22Rv1 (cell line): ENCODE measurements around the gene PCNP.
"Not testable (repeated sequence)": the region's sequence is repeated elsewhere in the genome, so short reads cannot be mapped to it uniquely, and the experiment has no call there.

Experiments used
- H3K27ac ChIP-seq: fragments of 450-650 bp; 2 replicates; pipeline ENCODE4 v1.5.1; 2017
- ZFX ChIP-seq: fragments of 450-650 bp; IDR thresholded peaks from 2 replicates; pipeline ENCODE4 v1.6.1; 2017; ENCODE audit warnings: antibody characterized with exemption, borderline replicate concordance
- TF ChIP-seq, protein P1 (sequence below): fragments of 450-650 bp; IDR thresholded peaks from 2 replicates; pipeline ENCODE4 v1.5.1; 2017; ENCODE audit warnings: mild to moderate bottlenecking

The PCNP gene

DNA sequence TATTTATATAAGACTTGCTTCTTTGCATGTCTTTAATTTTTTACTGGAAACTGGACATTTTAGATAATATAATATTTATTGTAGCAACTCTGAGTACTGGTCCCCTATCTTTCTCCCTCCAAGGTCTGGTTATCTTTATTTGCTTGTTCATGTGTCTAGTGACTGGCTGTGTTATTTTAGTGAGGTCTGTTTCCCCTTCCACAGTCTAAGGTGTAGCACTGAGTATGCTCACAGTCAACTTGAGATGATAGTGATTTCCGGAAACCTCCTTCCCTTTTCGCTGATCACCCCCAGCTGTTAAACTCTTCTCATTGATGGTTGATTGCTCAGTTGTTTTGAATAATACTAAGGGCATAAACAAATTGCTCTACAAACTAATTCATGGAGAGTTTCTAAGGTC lies 37.0 kb downstream of the PCNP start:
- TF ChIP-seq, protein P1, sequence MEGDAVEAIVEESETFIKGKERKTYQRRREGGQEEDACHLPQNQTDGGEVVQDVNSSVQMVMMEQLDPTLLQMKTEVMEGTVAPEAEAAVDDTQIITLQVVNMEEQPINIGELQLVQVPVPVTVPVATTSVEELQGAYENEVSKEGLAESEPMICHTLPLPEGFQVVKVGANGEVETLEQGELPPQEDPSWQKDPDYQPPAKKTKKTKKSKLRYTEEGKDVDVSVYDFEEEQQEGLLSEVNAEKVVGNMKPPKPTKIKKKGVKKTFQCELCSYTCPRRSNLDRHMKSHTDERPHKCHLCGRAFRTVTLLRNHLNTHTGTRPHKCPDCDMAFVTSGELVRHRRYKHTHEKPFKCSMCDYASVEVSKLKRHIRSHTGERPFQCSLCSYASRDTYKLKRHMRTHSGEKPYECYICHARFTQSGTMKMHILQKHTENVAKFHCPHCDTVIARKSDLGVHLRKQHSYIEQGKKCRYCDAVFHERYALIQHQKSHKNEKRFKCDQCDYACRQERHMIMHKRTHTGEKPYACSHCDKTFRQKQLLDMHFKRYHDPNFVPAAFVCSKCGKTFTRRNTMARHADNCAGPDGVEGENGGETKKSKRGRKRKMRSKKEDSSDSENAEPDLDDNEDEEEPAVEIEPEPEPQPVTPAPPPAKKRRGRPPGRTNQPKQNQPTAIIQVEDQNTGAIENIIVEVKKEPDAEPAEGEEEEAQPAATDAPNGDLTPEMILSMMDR: no peak
- no peak for TF ChIP-seq ZFX
- no peak overlapping the region for H3K27ac ChIP-seq

DNA sequence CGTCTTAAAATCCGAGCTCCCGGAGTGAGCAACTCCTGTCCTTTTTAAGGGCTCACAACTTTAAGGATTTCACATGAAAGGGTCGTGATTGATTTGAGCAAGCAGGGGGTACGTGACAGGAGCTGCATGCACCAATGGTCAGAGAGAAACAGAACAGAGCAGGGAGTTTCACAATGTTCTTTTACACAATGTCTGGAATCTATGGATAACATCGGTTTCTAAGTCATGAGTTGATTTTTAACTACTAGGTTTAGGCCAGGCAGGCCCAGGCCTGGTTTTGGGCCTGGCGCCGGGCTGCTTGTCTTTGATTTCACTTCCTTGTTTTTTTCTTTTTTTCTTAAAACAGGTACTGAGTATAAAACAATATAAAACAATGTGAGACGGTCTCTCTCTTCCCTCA lies 39.0 kb downstream of the PCNP start:
- not testable (repeated sequence) for H3K27ac ChIP-seq

DNA sequence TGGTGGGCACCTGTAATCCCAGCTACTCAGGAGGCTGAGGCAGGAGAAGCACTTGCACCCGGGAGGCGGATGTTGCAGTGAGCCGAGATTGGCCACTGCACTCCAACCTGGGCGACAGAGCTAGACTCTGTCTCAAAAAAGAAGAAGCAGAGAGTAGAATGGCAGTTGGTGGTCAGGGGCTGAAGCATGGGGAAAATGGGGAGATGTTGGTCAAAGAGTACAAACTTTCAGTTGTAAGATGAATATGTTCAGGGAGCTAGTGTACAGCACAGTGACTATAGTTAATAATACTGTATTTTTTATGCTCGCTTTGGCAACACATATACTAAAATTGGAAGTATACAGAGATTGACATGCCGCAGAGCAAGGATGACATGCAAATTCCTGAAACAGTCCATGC lies 41.5 kb downstream of the PCNP start:
- no peak overlapping the region for H3K27ac ChIP-seq
- TF ChIP-seq, protein P1: no peak
- TF ChIP-seq ZFX: no peak

DNA sequence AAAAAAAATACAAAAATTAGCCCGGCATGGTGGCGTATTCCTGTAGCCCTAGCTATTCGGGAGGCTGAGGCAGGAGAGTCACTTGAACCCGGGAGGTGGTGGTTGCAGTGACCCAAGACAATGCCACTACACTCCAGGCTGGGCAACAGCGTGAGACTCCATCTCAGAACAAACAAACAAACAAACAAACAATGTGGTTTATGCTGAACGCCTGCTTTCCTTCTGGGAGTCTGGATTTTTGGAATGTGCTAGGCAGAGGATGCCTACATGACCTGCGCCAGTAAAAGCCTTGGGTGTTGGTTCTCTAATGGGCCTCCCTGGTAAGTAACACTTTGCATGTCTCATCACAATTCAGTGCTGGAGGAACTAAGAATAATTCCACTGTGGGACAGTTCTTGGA lies 43.5 kb downstream of the PCNP start:
- no peak overlapping the region for H3K27ac ChIP-seq
- no peak for TF ChIP-seq ZFX
- TF ChIP-seq, protein P1: no peak

DNA sequence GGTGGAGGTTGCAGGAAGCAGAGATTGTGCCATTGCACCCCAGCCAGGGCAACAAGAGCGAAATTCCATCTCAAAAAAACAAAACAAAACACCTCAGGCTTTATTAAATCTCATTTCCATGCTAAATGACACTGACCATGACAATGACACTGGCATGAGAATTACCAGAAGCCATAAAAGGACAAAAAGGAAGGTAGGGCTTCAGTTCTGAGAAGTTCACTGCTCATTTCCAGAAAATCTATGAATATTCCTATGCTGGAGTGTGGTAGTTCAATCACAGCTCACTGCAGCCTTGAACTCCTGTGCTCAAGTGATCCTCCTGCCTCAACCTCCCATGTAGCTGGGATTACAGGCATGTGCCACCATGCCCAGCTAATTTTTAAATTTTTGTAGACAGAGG lies 44.7 kb downstream of the PCNP start:
- TF ChIP-seq, protein P1: no peak
- no peak for TF ChIP-seq ZFX
- no peak overlapping the region for H3K27ac ChIP-seq

DNA sequence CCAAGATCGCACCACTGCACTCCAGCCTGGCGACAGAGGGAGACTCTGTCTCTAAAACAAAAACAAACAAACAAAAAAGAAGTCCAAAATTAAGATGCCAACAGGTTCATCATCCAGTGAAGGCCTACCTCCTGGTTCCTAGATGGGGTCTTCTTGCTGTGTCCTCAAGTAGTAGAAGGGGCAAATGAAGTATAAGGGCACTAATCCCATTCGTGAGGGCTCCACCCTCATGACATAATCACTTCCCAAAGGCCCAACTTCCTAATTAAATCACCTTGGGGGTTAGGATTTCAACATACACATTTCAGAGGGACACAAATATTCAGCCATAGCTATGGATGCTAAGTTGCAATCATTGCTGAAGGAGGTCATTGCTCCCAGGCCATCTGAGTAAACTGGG lies 45.8 kb downstream of the PCNP start:
- no peak overlapping the region for H3K27ac ChIP-seq
- no peak for TF ChIP-seq ZFX

DNA sequence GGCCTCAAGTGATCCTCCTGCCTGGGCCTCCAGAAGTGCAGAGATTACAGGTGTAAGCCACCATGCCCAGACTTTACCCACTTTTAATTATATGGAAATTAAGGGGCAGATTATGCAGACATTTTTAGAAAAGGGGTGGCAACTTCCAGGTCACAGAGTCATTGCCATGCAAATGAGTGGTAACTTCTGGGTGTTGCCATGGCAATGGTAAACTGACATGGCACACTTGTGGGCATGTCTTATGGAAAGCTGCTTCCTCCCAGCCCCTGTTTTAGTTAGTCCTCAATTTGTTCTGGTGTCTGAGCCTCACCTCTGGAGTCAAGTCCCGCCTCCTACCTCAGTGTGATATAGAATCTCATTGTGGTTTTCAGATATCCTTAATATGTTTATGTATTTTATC lies 49.7 kb downstream of the PCNP start:
- TF ChIP-seq ZFX: no peak
- TF ChIP-seq, protein P1: no peak
- H3K27ac ChIP-seq: no peak overlapping the region

DNA sequence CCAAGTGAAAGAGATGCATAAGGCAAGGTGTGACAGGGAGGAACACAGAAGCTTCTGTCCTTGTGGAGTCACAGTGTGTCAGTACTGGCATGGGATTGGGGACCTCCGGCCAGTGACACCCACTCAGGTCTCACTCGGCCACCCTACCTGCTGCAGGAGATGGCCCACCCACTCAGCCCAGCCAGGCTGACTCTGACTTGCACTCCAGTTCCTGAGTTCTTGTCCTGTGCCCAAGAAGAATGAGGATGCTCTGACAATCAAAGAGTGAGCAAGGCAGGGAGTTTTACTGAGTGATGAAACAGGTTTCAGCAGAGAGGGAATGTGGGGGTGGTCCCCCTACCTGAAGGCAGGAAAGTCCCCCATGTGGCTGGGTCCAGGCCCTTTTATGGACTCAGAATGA lies 50.9 kb downstream of the PCNP start:
- TF ChIP-seq, protein P1: no peak
- no peak for TF ChIP-seq ZFX

DNA sequence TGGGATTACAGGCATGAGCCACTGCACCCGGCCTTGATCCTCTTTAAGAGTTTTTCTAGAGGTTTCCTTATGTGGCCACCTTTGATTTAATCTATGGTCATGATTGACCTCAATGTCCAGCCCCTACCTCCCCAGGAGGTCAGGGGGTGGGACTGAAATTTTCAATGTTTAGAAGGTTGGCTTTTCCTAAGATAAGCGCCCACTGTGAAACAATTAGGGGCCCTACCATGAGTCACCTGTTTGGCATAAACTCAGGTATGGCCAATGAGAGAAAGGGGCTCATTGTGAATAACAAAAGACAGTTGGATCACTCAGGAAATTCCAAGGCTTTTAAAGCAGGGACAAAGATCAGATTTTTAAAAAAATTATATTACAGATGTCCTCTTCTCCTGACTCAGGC lies 51.9 kb downstream of the PCNP start:
- H3K27ac ChIP-seq: no peak overlapping the region
- TF ChIP-seq ZFX: no peak
- TF ChIP-seq, protein P1: no peak

More for the DNA sequence above, 50.9 kb downstream of the PCNP start:
- no peak overlapping the region for H3K27ac ChIP-seq
